NT2/D1 (cell line): Measurements from ENCODE around the gene SCD.

ENCODE experiments used
- YY1 ChIP-seq: IDR thresholded peaks from 2 replicates; pipeline ENCODE4 v1.6.1; 2011; ENCODE audit not compliant: insufficient read length, insufficient read depth
- ZNF274 ChIP-seq: IDR thresholded peaks from 2 replicates; pipeline ENCODE4 v1.6.1; 2011; ENCODE audit warnings: mild to moderate bottlenecking, low read depth, low read length

GRCh38 chr10:100382553-100382952 is 35.5 kb downstream of the SCD start:
- TF ChIP-seq ZNF274 (no peak), YY1 (no peak)
